OCI-LY7 (cell line): ENCODE data around the gene SCRN3.

ENCODE experiments used
- CTCF ChIP-seq: fragments of 200-600 bp; sonication (generic); conservative IDR thresholded peaks from 2 replicates; pipeline ENCODE4 v1.5.1; 2014; ENCODE audit warnings: mild to moderate bottlenecking, antibody characterized with exemption, low read length, moderate library complexity, mixed read lengths
- EZH2phosphoT487 ChIP-seq: fragments of 200-600 bp; sonication (generic); IDR thresholded peaks from 2 replicates; pipeline ENCODE4 v1.6.1; 2018; ENCODE audit warnings: low read depth, borderline replicate concordance, mild to moderate bottlenecking, mixed run types, antibody characterized with exemption, low read length, moderate library complexity, mixed read lengths

- TF ChIP-seq CTCF (no peak), EZH2phosphoT487 (no peak)
Observed at GRCh38 chr2:174400853-174401252, 5.3 kb downstream of the SCRN3 start.
